Fibroblast of lung (primary cell): Measurements from ENCODE around the gene IGFALS. TPM values are rescaled to one million over a fixed set of nuclear protein-coding genes. Genes with fewer than 3 reads are reported as not detected.

Source experiments
- DNase-seq, 2 donors: peaks; one replicate each; pipeline versions ENCODE4 v3.0.0 to v3.0.0-alpha.2; 2010; ENCODE audit warnings: low read depth in 2 of 2
- H2AFZ ChIP-seq: 2 replicates; pipeline ENCODE4 v1.5.1; 2012; ENCODE audit warnings: low read length, control low read depth, inconsistent platforms
- H3K27ac ChIP-seq: 2 replicates; pipeline ENCODE4 v1.5.1; 2011; ENCODE audit warnings: low read length, control low read depth; ENCODE audit not compliant: insufficient read depth
- H3K27me3 ChIP-seq: 2 replicates; pipeline ENCODE4 v1.5.1; 2011; ENCODE audit warnings: mild to moderate bottlenecking, low read length; ENCODE audit not compliant: control insufficient read depth, insufficient read depth
- H3K36me3 ChIP-seq: 2 replicates; pipeline ENCODE4 v1.5.1; 2011; ENCODE audit warnings: low read length; ENCODE audit not compliant: control insufficient read depth, insufficient read depth
- H3K4me1 ChIP-seq: 2 replicates; pipeline ENCODE4 v1.5.1; 2011; ENCODE audit warnings: low read length; ENCODE audit not compliant: control insufficient read depth, insufficient read depth; ENCODE audit errors: extremely low read depth
- H3K4me2 ChIP-seq: 2 replicates; pipeline ENCODE4 v1.5.1; 2011; ENCODE audit warnings: low read length, control low read depth; ENCODE audit not compliant: insufficient read depth; ENCODE audit errors: extremely low read depth
- H3K4me3 ChIP-seq, 4 experiments: fragments of 200-600 bp in 1 of 4; sonication (generic) in 1 of 4; replicated peaks in 1 of 4; 2 replicates each; pipeline ENCODE4 v1.5.1; 2011 to 2016; ENCODE audit warnings: low read length in 4 of 4, low read depth in 3 of 4, mild to moderate bottlenecking in 3 of 4, control low read depth in 2 of 4, inconsistent platforms in 1 of 4, mixed read lengths in 1 of 4; ENCODE audit not compliant: insufficient read depth in 1 of 4; ENCODE audit errors: control extremely low read depth in 1 of 4
- H3K79me2 ChIP-seq: 2 replicates; pipeline ENCODE4 v1.5.1; 2012; ENCODE audit warnings: mild to moderate bottlenecking, low read length, inconsistent platforms; ENCODE audit not compliant: control insufficient read depth, insufficient read depth
- H3K9ac ChIP-seq: 2 replicates; pipeline ENCODE4 v1.5.1; 2011; ENCODE audit warnings: mild to moderate bottlenecking, low read length, control low read depth; ENCODE audit not compliant: insufficient read depth
- H3K9me3 ChIP-seq: 2 replicates; pipeline ENCODE4 v1.5.1; 2012; ENCODE audit warnings: low read depth, low read length; ENCODE audit not compliant: control insufficient read depth, insufficient read depth
- H4K20me1 ChIP-seq: 2 replicates; pipeline ENCODE4 v1.5.1; 2011; ENCODE audit warnings: low read length; ENCODE audit not compliant: control insufficient read depth, insufficient read depth; ENCODE audit errors: extremely low read depth
- CTCF ChIP-seq, 2 donors: IDR thresholded peaks in 1 of 2; conservative IDR thresholded peaks in 1 of 2; 1 replicate in 1 of 2; 2 replicates in 1 of 2; pipeline ENCODE4 v1.5.1; 2011 to 2012; ENCODE audit warnings: low read length in 2 of 2, control low read depth in 1 of 2, inconsistent platforms in 1 of 2, low read depth in 1 of 2, mild to moderate bottlenecking in 1 of 2
- EZH2 ChIP-seq: IDR thresholded peaks from 2 replicates; pipeline ENCODE4 v1.5.1; 2012; ENCODE audit warnings: low read length, control low read depth, mild to moderate bottlenecking; ENCODE audit errors: missing control alignments
- polyA plus RNA-seq, 2 donors: library from polyadenylated mRNA; depleted of rRNA in 1 of 2; stranded (reverse) in 1 of 2; unstranded in 1 of 2; fragments of >200 nt; gene quantifications; 2 replicates each; pipeline ENCODE4 v1.2.1, GENCODE V29; 2011 to 2012; ENCODE audit warnings: missing spikeins in 1 of 2
- total RNA-seq: library from RNA; depleted of rRNA; stranded (reverse); fragments of >200 nt; gene quantifications from 2 replicates; pipeline ENCODE4 v1.2.1, GENCODE V29; 2014

The IGFALS gene
- total and polyA plus RNA-seq, 2 donors (not counting 1 experiment from before 2014, with no cell fraction given): not detected

DNA sequence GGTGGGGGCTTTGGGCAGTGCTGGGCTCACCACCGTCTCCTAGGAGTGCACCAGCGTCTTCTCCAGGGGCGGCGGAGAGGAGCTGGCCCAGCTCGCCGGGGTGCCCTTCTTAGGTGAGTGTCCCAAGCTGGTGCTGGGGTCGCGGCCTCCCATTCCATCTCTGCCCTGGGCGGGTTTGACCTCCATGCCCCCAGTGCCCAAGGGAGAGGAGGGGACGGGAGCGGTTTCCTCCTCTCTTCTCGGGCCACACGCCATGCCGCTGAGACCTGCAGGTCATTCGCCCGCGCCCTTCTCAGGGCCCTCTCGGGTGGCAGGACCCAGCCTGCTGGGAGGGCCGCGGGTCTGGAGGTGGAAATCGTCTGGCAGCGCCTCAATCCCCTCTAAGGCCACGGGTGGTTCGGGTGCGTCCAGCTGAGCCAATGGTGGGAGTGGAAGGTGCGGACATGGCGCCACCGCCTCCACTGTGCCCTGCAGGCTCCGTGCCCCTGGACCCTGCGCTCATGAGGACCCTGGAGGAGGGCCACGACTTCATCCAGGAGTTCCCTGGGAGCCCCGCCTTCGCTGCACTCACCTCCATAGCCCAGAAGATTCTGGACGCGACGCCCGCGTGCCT, 5.3 kb downstream of the IGFALS start:
- TF ChIP-seq CTCF (conservative IDR thresholded peaks at IDR 0.05 in 1 of 2, IDR thresholded peaks at IDR 0.05 in 1 of 2; ENCODE audit: low read depth in 1 of 2, low read length in 2 of 2) (no peak), EZH2 (no peak)
- H3K27me3 ChIP-seq: no peaks in the 10 kb centered on the region
- no peak overlapping the region for H3K27ac ChIP-seq
- H3K9me3 ChIP-seq: no peaks in the 10 kb centered on the region
- H4K20me1 ChIP-seq: no peaks in the 10 kb centered on the region
- H3K4me3 ChIP-seq: no peak overlapping the region
- no peak for DNase-seq
- H2AFZ ChIP-seq: no peak overlapping the region
- peaks cover 29% of the 10 kb centered on the region for H3K79me2 ChIP-seq
- no peak overlapping the region for H3K4me2 ChIP-seq
- peaks cover 20% of the 10 kb centered on the region for H3K36me3 ChIP-seq
- peaks cover 2% of the 10 kb centered on the region for H3K4me1 ChIP-seq
- H3K9ac ChIP-seq: no peak overlapping the region

DNA sequence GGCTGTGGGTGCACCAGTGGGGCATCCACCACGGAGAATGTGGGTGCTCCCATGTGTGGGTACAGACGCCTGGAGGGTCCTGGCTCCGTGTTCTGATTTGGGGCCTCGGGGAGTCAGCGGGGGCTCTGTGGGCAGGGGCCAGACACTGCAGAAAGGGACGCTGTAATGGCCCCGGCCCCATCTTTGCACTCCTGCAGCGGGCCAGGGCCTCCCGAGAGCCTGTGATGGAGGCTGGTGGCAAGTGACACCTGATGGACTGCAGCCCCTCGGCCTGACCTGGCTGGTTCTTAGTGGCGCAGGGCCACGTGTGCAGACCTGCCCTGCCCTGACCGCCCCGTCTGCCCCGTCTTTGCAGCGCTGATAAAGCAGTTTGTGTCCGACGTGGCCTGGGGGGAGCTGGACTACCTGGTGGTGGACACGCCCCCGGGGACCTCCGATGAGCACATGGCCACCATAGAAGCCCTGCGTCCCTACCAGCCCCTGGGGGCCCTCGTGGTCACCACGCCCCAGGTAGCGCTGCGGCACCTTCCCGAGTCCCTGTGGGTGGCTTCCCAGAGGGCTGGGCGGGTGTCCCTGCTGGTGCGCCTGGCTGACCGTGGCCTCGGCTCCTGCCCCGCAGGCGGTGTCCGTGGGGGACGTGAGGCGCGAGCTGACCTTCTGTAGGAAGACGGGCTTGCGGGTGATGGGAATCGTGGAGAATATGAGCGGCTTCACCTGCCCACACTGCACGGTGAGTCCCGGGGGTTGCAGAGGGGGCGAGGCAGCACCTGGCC, 6.0 kb downstream of the IGFALS start:
- Histone ChIP-seq H3K27me3 (no peaks in the 10 kb centered on the region), H2AFZ (no peak overlapping the region), H3K4me2 (no peak overlapping the region), H3K4me3 (no peak overlapping the region), H3K9ac (no peak overlapping the region), H4K20me1 (no peaks in the 10 kb centered on the region), H3K36me3 (peaks cover 20% of the 10 kb centered on the region), H3K9me3 (no peaks in the 10 kb centered on the region), H3K79me2 (peaks cover 29% of the 10 kb centered on the region), H3K27ac (no peak overlapping the region), H3K4me1 (peaks cover 2% of the 10 kb centered on the region)
- no peak for DNase-seq
- TF ChIP-seq EZH2: no peak
- TF ChIP-seq CTCF (conservative IDR thresholded peaks at IDR 0.05 in 1 of 2, IDR thresholded peaks at IDR 0.05 in 1 of 2; ENCODE audit: low read depth in 1 of 2, low read length in 2 of 2): no peak

DNA sequence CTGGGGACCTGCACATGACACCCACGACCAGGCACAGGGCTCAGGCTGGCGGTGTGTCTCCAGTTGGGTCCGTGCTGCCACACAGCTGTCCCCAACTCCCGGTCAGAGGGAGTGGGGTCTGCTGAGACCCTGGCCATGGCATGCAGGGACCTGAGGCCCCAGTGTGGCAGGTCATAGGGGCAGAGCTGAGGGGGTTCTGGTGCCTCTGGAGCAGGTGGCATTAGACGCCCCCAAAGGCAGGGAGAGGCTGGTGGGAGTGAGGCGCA, 6.5 kb downstream of the IGFALS start:
- Histone ChIP-seq H4K20me1 (no peaks in the 10 kb centered on the region), H3K4me3 (no peak overlapping the region), H3K27me3 (no peaks in the 10 kb centered on the region), H3K9ac (no peak overlapping the region), H3K4me2 (no peak overlapping the region), H3K36me3 (peaks cover 20% of the 10 kb centered on the region), H3K27ac (no peak overlapping the region), H3K4me1 (peaks cover 2% of the 10 kb centered on the region), H2AFZ (no peak overlapping the region), H3K9me3 (no peaks in the 10 kb centered on the region), H3K79me2 (peaks cover 29% of the 10 kb centered on the region)
- TF ChIP-seq CTCF (conservative IDR thresholded peaks at IDR 0.05 in 1 of 2, IDR thresholded peaks at IDR 0.05 in 1 of 2; ENCODE audit: low read depth in 1 of 2, low read length in 2 of 2): no peak
- TF ChIP-seq EZH2: no peak
- no peak for DNase-seq
